HepG2 (cell line): Measurements from ENCODE around the gene ALDH16A1. TPM values are rescaled to one million over a fixed set of nuclear protein-coding genes. Genes with fewer than 3 reads are reported as not detected.

Source experiments
- ATAC-seq: fragments of 200-7000 bp; cut with Tn5 transposase; 3 replicates; pipeline ENCODE4 v1.9.1; 2020; ENCODE audit warnings: mild to moderate bottlenecking, moderate library complexity
- BruUV-seq: library from RNA; stranded (reverse); fragments of 400-500 nt; replicated peaks from 2 replicates; lab custom pipeline; 2021; lab: Mats Ljungman, UMichigan
- CTCF ChIA-PET: fragments of 300-600 bp; formaldehyde crosslinking; extraction: SDS; loops from one replicate; lab custom pipeline; 2021; ENCODE audit warnings: low total read pairs, inconsistent platforms, low intra/inter-chr PET ratio; lab: Yijun Ruan, JAX
- POLR2A ChIA-PET: fragments of 350-600 bp; sonication (Branson Sonifier 250); formaldehyde crosslinking; loops from one replicate; lab custom pipeline; 2020; ENCODE audit warnings: antibody characterized with exemption, inconsistent platforms; lab: Yijun Ruan, JAX
- DNase-seq: peaks from one replicate; pipeline ENCODE4 v3.0.0-alpha.2; 2015; ENCODE audit warnings: low spot score
- FAIRE-seq: peaks from 3 replicates; lab custom pipeline; 2011; peaks lifted over from hg19 to GRCh38; lab: Jason Lieb, UNC
- H2AFZ ChIP-seq: one replicate; pipeline ENCODE4 v1.6.1; 2011; ENCODE audit warnings: low read length, inconsistent platforms
- H3K27ac ChIP-seq: fragments of 300-600 bp; 3 replicates; pipeline ENCODE4 v1.8.0; 2011; ENCODE audit warnings: mixed run types, mild to moderate bottlenecking, mixed read lengths, low read length, inconsistent platforms; ENCODE audit not compliant: insufficient read depth; ENCODE audit errors: extremely low read length
- H3K27me3 ChIP-seq, 2 experiments: fragments of 200-600 bp in 1 of 2; 2 replicates in 1 of 2; 3 replicates in 1 of 2; pipeline versions ENCODE4 v1.6.0 to v1.8.0; 2011; ENCODE audit warnings: low read length in 2 of 2, mild to moderate bottlenecking in 2 of 2, moderate library complexity in 2 of 2, inconsistent platforms in 1 of 2; ENCODE audit not compliant: insufficient read depth in 2 of 2, control insufficient read depth in 1 of 2
- H3K36me3 ChIP-seq, 2 experiments: fragments of 200-600 bp in 1 of 2; replicated peaks in 1 of 2; 2 replicates in 1 of 2; 3 replicates in 1 of 2; pipeline versions ENCODE4 v1.5.1 to v1.8.0; 2011; ENCODE audit warnings: low read length in 2 of 2, inconsistent platforms in 1 of 2; ENCODE audit not compliant: insufficient read depth in 2 of 2, control insufficient read depth in 1 of 2
- H3K4me1 ChIP-seq: 2 replicates; pipeline ENCODE4 v1.5.1; 2012; ENCODE audit warnings: low read length, inconsistent platforms; ENCODE audit not compliant: insufficient read depth
- H3K4me2 ChIP-seq: 2 replicates; pipeline ENCODE4 v1.6.0; 2011; ENCODE audit warnings: low read depth, low read length, inconsistent platforms
- H3K4me3 ChIP-seq, 3 experiments: fragments of 200-600 bp in 1 of 3; sonication (generic), shearing (Covaris generic) in 1 of 3; replicated peaks in 1 of 3; 2 replicates each; pipeline ENCODE4 v1.5.1; 2011 to 2016; ENCODE audit warnings: low read length in 3 of 3, inconsistent platforms in 2 of 3, low read depth in 2 of 3, mild to moderate bottlenecking in 2 of 3, control low read depth in 1 of 3, mixed read lengths in 1 of 3; ENCODE audit not compliant: insufficient read depth in 1 of 3
- H3K79me2 ChIP-seq: one replicate; pipeline ENCODE4 v1.6.1; 2011; ENCODE audit warnings: low read length, inconsistent platforms; ENCODE audit not compliant: insufficient read depth
- H3K9ac ChIP-seq: 2 replicates; pipeline ENCODE4 v1.6.0; 2011; ENCODE audit warnings: mild to moderate bottlenecking, low read depth, low read length, inconsistent platforms; ENCODE audit not compliant: insufficient read depth
- H3K9me3 ChIP-seq: 2 replicates; pipeline ENCODE4 v1.5.1; 2012; ENCODE audit warnings: mild to moderate bottlenecking, low read length
- H4K20me1 ChIP-seq: 2 replicates; pipeline ENCODE4 v1.6.0; 2011; ENCODE audit warnings: inconsistent platforms, mild to moderate bottlenecking, low read length, moderate library complexity; ENCODE audit not compliant: insufficient read depth
- EZH2 ChIP-seq: conservative IDR thresholded peaks from 2 replicates; pipeline ENCODE4 v1.6.1; 2012; ENCODE audit warnings: mild to moderate bottlenecking, low read depth, low read length, moderate library complexity
- SRSF1 ChIP-seq: fragments of 200-400 bp; formaldehyde crosslinking; optimal IDR thresholded peaks from 2 replicates; pipeline ENCODE3; 2017; ENCODE audit warnings: mild to moderate bottlenecking, low read depth, low read length, moderate library complexity
- TBX3 ChIP-seq: fragments of 450-650 bp; IDR thresholded peaks from 2 replicates; pipeline ENCODE4 v1.6.1; 2017; ENCODE audit warnings: antibody characterized with exemption, mild to moderate bottlenecking, inconsistent platforms, borderline replicate concordance
- ZNF253 ChIP-seq: sonication (generic); formaldehyde crosslinking; IDR thresholded peaks from 2 replicates; pipeline ENCODE4 v1.8.0; 2022; ENCODE audit warnings: mild to moderate bottlenecking, missing genetic modification reagents, borderline replicate concordance
- ZNF263 ChIP-seq: sonication (generic); formaldehyde crosslinking; IDR thresholded peaks from 2 replicates; pipeline ENCODE4 v1.4.0; 2020; ENCODE audit warnings: missing genetic modification reagents
- ZSCAN22 ChIP-seq: sonication (generic); formaldehyde crosslinking; IDR thresholded peaks from 2 replicates; pipeline ENCODE4 v1.4.0; 2020; ENCODE audit warnings: mild to moderate bottlenecking, missing genetic modification reagents
- WGBS: methylation state at CpG from one replicate; pipeline ENCODE4 v1.1.6; 2017; ENCODE audit warnings: low lambda C conversion rate; 5-methylcytosine and 5-hydroxymethylcytosine counted together
- in situ Hi-C: cut with HindIII; loops from 2 replicates; pipeline ENCODE4 v1.10.0; 2017; ENCODE audit warnings: low pct_unique_long_range_greater_than_20kb; ENCODE audit not compliant: extremely low pct_ligation_motif_present
- intact Hi-C: fragments of 100-400 bp; cut with micrococcal nuclease; formaldehyde crosslinking; loops from one replicate; pipeline ENCODE4 v1.10.0; 2022; ENCODE audit not compliant: unreplicated experiment
- polyA plus RNA-seq, 8 experiments: library from polyadenylated mRNA; depleted of rRNA in 3 of 8; stranded (reverse) in 7 of 8; unstranded in 1 of 8; fragments of >200 nt; fragmentation: Illumina TruSeq in 4 of 8; extraction: Trizol in 4 of 8; gene quantifications; 2 replicates each; pipeline versions ENCODE4 v1.2.1 to v1.2.3, GENCODE V29; 2011 to 2016; ENCODE audit warnings: low read depth in 4 of 8, missing spikeins in 1 of 8, mixed read lengths in 1 of 8; ENCODE audit not compliant: insufficient read depth in 1 of 8
- total RNA-seq, 5 experiments: library from RNA; depleted of rRNA; stranded (reverse); fragments of >200 nt; fragmentation: Illumina TruSeq; extraction: Trizol; gene quantifications; 2 replicates each; pipeline ENCODE4 v1.2.3, GENCODE V29; 2016; ENCODE audit warnings: low read depth in 1 of 5
- TF ChIP-seq, protein P1 (sequence below), 2 experiments: fragments of 450-650 bp in 1 of 2; sonication (generic) in 1 of 2; formaldehyde crosslinking in 1 of 2; IDR thresholded peaks; 2 replicates each; pipeline versions ENCODE4 v1.6.1 to v1.8.0; 2016 to 2022; ENCODE audit warnings: antibody characterized with exemption in 1 of 2, mild to moderate bottlenecking in 1 of 2, missing genetic modification reagents in 1 of 2

ALDH16A1 gene
- total and polyA plus RNA-seq, 2 of the 13 experiments (the other 11 are each of a cell fraction or from before 2014, with no cell fraction given) = 8.4 to 34.9 TPM

DNA sequence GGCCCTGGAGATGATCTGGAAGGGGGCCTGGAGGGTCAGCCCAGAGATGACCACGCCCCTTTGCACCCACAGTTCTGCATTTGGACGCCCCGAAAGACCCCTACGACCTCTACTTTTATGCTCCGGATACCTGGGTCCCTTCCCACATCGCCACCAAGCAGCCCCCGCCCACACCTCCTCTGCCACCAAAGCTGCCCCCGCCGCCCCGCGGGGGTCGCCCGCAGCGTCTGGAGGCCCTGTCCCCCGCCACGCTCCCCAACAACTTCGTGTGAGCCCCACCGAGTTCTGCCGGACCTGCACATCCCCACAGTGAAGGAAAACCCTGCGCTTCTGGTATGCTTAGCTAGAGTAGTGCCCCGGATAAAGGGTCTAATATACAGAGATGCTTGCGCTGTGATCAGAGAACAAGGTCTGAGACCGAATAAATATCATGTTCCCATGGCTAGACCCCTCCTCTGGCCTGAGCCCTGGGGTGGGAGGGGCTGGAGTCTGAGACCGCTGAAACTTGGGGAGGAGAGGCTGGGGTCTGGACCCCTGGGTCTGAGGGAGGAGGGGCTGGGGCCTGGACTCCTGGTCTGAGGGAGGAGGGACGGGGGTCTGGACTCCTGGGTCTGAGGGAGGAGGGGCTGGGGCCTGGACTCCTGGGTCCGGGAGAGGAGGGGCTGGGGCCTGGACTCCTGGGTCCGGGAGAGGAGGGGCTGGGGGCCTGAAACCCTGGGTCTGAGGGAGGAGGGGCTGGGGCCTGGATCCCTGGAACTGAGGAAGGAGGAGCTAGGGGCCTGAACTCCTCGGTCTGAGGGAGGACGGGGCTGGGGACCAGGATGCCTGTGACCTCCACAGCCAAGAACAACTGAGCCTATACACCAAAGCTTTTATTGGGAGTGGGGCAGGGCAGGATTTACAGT is 24.2 kb upstream of the ALDH16A1 start:
- FAIRE-seq = no peak
- Histone ChIP-seq H2AFZ (no peak overlapping the region), H3K4me3 (peak overlapping the region in 1 of 3 experiments; percentile 54; a peak in 2 of 6 replicates), H3K4me2 (peak overlapping the region; percentile 74), H3K27ac (no peak overlapping the region), H3K36me3 (no peaks in the 10 kb centered on the region), H4K20me1 (no peaks in the 10 kb centered on the region), H3K27me3 (peaks cover 11 to 84% of the 10 kb centered on the region in 2 experiments), H3K9ac (no peak overlapping the region), H3K79me2 (no peaks in the 10 kb centered on the region), H3K9me3 (no peaks in the 10 kb centered on the region), H3K4me1 (peaks cover 16% of the 10 kb centered on the region)
- POLR2A ChIA-PET = no interaction called here
- no peak for DNase-seq
- CTCF ChIA-PET = no interaction called here
- ATAC-seq = no peak
- BruUV-seq = no TSS peak
- WGBS = 9% methylated on average over 15 of the region's 29 CpGs
- intact Hi-C loops = loop anchor here (5.0 kb wide), 1 partner anchor 36 kb away; no protein-coding TSS in a partner anchor
- in situ Hi-C loops = loop anchor here (5.0 kb wide), 1 partner anchor 36 kb away; no protein-coding TSS in a partner anchor
- TF ChIP-seq ZNF263 (0 out of 2 replicates have a peak, but pooled peaks have one; percentile 26), ZSCAN22 (CRISPR knock-in tag) (peak; percentile 68; the same call in 1 of the 2 replicates), SRSF1 (no peak), TBX3 (no peak), EZH2 (peak; percentile 14; the same call in 1 of the 2 replicates), ZNF253 (CRISPR knock-in tag) (no peak)
- TF ChIP-seq, protein P1, sequence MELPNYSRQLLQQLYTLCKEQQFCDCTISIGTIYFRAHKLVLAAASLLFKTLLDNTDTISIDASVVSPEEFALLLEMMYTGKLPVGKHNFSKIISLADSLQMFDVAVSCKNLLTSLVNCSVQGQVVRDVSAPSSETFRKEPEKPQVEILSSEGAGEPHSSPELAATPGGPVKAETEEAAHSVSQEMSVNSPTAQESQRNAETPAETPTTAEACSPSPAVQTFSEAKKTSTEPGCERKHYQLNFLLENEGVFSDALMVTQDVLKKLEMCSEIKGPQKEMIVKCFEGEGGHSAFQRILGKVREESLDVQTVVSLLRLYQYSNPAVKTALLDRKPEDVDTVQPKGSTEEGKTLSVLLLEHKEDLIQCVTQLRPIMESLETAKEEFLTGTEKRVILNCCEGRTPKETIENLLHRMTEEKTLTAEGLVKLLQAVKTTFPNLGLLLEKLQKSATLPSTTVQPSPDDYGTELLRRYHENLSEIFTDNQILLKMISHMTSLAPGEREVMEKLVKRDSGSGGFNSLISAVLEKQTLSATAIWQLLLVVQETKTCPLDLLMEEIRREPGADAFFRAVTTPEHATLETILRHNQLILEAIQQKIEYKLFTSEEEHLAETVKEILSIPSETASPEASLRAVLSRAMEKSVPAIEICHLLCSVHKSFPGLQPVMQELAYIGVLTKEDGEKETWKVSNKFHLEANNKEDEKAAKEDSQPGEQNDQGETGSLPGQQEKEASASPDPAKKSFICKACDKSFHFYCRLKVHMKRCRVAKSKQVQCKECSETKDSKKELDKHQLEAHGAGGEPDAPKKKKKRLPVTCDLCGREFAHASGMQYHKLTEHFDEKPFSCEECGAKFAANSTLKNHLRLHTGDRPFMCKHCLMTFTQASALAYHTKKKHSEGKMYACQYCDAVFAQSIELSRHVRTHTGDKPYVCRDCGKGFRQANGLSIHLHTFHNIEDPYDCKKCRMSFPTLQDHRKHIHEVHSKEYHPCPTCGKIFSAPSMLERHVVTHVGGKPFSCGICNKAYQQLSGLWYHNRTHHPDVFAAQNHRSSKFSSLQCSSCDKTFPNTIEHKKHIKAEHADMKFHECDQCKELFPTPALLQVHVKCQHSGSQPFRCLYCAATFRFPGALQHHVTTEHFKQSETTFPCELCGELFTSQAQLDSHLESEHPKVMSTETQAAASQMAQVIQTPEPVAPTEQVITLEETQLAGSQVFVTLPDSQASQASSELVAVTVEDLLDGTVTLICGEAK (IDR thresholded peaks at IDR 0.05) = no peak
- TF ChIP-seq, protein P1 (CRISPR knock-in tag; IDR thresholded peaks at IDR 0.05) = no peak
